GM18873 (cell line): ENCODE measurements around the gene HSPG2.
"Not testable (repeated sequence)": the region's sequence is repeated elsewhere in the genome, so short reads cannot be mapped to it uniquely, and the experiment has no call there.

Experiments
- ATAC-seq: cut with Tn5 transposase; IDR thresholded peaks from one replicate; pipeline ENCODE4 v1.9.1; 2021; ENCODE audit warnings: mild to moderate bottlenecking, moderate library complexity, moderate number of reproducible peaks; ENCODE audit not compliant: unreplicated experiment, low FRiP score

Gene HSPG2

DNA sequence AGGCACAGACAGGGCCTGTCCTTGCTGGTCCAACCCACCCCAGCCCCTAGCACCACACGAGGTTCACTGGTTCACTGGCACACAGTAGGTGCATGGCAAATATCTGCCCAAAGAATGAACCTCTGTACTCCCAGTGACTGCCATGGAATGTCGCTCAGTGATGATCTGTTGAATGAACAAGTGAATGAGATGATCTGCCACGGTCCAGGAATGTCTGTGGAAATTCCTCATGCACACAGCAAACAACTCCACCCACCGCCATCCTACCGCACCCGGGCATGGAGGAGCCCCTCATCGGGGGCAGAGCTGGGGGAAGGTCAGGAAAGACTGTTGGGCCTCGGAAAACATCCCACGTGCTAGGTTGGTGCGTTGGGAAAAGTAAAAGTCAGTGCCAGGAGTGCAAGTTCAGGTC lies 1.7 kb downstream of the HSPG2 start:
- ATAC-seq: no peak

DNA sequence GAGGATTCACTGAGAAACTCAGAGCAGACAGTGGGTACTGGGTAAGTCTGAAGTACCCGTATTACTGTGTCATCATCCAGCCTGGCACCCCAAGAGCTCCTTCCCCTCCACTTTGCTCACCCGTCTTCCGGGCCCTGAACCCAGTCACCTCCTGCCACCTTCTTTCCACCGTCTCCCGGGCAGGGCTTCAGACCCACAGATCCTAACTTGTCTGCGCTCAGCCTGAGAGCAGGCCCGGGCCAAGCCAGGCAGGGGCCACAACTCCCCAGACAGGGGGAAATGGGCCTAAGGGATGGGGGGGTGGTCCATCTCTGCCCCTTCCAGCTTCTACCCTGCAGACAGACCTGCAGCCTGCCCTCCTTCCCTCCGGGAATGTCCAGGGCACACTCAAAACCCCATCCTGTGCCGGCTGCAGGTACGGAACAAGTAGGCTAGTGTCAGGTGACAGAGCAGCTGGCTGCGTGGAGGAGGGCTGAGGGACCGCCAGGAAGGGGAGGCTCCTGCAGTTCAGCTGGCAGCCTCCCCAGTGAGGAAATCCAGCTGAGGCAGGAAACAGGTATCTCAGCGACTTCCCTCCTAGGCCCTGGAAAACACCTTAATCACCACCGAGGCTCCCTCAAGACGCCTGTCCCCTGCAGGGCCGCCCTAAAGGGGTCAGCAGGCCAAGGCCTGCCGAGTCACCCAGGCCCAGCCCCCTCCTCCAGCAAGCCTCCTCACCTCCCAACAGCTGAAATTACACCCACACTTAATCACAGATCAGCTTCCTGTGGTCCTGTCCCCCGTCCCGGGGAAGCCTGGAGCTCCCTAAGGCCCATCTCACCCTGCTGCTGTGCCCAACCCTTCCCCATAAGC lies 3.5 kb downstream of the HSPG2 start:
- no peak for ATAC-seq

DNA sequence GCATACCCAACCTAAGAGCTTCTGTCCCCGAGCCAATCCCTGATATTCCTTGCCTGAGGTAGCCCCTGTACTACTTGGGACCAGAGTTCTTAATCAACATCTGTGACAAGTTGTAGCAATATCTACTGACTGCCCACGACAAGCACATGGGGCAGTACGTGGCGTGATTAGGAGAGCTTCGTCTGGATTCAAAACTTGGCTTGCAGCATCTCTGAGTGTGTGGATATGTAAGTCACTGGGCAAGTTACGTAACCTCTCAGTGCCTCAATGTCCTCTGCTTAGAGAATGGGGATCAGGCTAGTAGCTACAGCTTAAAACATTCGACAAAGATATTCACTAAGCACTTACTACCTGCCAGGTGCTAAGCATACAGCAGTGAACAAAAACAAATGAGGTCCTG lies 5.0 kb downstream of the HSPG2 start:
- ATAC-seq: no peak

DNA sequence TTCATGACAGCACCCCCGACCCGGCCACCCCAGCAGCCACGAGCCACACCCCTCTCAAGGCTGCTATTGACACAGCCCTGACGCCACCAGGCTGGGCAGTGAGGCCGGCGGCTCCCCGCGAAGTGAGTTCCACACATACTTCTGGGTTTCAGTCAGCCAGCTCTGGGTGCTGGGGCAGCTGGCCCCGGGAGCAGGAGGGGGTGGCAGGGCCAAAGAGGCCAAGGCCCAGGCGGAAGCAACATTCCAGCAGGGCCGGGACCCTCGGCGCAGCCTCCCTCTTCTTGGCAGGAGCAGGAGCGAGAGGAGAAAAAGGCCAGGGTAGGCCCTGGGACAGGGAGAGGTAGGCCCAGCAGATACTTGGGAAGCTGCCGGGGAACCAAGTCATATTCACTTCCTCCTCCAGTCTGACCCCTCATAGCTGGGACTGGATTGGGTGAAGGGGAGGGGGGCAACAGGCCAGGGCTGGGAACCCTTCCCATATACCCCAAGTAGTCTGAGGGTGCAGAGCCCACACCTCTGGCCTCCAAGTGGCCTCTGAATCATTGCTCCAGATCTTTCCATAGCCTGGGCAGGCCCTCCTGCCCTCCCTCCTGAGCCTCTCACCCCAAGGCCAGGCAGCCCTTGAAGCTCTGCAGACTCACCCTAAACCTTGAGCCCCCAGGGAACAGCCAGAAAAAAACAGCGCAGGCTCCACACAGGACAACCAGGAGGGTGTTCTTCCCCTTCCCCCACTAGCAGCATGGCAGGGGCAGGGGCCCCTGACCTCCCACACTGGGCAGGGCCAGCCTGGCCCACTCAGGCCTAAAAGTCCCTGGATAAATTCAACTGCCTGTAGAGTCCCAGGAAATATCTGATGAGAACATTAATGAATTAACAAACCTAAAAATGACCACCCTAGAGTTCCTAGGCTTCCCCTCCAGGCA lies 5.7 kb downstream of the HSPG2 start:
- ATAC-seq: no peak

DNA sequence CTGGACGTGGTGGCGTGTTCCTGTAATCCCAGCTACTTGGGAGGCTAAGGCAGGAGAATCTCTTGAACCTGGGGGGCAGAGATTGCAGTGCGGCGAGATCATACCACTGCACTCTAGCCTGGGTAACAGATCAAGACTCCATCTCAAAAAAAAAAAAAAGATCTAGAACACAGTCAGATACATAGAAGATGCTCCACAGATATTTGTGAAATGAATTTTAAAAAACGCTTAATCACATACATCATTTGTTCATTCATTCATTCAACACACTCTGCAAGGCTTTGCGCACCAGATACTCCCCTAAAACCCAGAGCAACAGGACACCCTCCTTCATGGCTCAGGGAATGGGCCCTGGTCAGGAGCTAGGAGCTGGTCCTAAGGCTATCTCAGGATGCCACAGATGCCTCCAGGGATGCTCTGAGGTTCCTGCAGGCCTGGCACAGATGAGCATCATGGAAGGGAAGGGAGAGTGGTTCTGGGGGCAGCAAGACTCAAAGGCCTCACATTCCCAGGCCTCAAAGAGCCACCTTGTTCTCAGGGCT lies 6.4 kb downstream of the HSPG2 start:
- no peak for ATAC-seq

DNA sequence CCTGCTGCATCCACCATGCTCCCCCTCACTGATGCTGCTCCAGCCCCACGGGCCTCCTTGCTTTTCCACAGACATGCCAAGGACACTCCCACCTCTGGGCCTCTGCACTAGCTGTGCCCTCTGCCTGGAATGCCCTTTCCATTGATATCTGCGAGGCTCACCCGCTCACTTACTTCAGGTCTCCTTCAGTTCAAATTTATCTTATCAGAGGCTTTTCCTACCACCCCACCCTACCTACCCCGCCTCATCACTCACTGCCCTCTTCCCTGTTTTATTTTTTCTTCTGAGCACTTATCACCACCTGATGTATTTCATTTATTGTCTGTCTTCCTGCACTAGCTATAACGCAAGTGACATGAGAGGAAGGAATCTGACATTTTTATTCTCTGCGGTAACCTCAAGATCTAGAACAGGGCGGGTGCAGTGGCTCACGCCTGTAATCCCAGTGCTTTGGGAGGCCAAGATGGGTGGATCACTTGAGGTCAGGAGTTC lies 7.0 kb downstream of the HSPG2 start:
- ATAC-seq: no peak

DNA sequence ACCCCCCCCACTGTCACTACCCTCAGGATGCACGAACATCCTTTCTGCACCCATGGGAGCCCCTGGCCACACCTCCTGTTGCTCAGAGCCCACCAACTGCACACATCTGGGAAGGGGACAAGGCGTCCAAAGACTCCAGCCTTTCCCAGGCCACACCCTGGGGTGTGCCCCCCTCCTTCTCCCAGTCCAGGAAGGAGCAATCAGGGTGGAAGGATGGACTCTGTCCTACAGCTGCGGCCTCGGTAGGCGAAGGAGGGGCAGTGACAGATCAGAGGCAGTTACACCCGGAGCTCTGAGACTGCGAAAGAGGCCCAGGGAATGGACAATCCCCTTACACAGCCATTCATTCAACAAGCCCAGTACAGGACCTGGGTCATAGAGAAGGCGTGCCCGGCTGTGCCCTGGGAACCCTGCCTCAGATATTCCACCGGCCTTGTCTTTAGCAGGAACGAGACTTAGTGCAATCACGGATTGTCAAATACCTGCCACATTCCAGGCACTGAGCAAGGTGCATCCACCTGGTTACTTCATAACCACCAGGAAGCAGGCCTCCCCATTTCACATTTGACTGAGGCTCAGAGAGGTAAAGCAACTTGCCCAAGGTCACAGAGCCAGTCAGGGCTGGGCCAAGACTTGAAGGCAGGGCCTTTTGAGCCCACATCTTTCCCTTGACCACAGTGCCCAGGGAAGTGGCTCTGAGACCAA lies 9.4 kb downstream of the HSPG2 start:
- ATAC-seq: no peak

DNA sequence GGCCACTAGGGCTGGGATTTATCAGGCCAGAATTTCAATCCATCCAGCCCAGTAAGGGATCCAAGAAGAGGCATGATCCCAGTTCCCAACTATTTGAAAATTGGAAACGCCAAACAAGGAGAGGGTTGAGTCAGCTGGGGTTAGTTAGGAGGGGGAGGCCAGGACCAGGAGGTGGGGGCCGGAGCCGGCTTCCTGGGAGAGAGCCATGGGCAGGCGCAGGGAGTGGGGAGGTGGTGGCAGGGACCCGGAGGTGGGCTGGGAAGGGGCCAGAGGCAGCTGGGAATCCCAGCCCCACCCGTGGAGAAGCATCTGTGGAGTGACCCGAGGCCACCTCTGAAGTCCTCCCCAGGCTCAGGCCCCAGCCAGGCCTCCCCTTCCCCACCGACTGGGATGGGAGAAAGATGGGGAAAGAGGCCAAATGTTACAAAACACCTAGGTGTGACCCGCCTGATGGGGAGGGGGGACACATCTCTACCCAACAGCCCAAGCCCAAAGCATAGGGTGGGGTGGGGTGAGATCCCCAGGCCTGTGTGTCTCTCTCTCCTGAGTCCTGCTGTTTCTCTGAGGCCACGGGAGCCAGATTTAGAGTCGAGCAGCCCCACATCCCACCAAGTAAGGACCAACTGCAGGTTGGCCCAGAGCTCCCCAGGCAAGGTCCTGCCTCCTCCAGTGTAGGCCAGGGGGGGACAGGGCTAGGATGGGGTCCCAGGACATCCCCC lies 10.1 kb downstream of the HSPG2 start:
- ATAC-seq: no peak

DNA sequence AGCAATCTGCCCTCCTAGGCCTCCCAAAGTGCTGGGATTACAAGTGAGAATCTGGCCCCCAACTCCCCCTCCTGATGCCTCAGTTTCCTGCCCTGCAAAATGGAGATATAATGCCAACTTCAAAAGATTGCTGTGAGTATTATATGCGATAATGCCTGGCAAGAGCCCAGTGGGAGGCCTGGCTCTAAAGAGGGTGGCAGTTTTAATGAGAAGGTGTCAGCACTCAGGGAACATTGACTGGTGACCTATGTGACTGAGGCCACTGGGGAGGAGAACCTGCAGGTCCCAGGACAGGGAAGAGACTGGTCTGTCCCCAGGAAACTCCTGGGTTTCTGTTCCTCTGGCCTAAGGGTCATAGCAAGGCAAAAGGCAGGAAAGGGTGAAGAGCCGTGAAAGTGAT lies 11.0 kb downstream of the HSPG2 start:
- no peak for ATAC-seq

DNA sequence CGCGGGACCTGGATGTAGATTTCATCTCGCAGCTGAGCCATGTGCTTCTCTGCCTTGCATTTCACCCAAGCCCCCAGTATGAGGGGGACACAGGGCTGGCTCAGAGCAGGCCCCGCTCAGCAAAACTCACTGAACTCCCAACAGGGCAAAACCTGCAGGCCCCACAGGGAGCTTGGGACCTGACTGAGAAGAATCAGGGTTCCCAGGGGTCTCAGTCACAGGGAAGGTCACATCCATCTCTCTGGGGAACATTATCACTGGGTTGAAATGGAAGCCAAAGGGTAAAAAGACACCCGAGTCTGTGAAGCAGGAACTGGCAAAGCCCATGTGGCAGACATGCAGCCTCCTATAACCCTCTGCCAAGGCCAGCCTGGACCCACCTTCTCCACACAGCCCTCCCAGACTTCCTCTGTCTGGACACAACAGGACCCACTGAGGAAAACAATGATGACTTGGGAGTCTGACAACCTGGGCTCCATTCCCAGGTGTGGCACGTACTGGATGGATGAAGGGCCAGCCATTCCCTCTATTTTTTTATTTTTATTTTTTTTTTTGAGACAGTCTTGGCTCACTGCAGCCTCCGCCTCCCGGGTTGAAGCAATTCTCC lies 11.7 kb downstream of the HSPG2 start:
- no peak for ATAC-seq

DNA sequence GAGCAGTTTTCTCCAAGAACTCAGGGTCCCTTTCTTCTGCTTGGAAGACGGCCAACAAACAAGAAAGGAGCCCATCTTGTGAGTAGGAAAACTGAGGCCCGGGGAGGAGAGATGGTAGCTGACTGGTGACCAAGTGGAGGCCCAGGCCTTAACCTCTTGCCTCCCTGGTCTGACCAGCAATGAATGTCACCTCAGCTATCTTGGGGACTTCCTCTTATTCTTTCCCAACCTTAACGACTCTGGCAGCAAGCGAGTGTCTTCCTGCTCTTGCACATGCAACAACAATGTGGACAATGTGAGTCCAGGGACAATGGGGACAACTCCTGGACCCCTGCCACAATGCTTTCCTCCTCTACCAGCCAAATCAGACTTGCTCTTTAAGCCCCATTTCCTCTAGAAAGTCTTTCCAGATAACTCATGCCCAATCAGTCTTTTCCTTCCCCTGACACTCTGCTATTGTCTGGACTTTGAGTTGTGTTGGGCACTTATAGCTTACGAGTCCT lies 12.6 kb downstream of the HSPG2 start:
- no peak for ATAC-seq

DNA sequence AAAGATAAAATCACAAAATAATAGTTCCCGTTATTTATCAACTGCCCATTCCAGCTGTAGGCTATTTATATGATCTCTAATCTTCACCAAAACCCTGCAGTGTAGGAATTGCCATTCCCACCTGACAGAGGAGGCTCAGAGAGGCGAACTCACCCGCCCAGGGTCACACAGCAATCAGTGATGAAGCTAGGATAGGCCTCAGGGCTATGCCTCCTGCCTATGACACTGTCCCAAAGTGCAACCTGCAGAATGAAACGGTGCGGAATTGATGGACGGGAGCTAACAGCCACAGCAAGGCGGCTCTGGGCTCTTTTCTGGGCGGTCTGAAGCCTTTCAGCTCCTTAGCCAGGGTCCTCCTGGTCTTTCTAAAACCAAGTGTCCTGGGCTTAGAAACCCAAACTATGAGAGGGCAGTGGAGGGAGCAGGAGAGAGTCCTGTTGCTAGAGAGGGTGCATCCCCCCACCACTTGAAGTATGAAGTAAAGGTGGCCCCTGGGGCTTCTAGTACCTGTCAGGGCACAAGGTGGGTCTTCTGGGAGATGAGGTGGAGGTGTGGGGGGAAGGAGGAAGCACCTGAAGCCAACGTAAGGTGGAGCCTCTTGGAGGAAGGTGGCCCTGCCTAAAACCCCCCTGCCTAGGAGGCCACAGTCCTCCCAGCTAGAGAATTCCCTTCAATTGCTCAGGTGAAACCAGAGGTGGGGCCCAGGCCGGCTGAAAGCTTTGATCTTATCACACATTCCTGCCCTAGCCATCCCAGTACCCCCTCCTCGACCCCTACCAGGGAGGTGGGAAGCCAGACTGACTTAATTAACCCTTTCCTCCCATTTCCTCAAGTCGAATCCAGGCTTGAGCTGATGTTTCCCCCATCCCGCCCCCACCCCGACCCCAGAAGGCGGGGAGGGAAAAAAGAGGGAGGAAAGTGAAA lies 14.8 kb downstream of the HSPG2 start:
- ATAC-seq: no peak

DNA sequence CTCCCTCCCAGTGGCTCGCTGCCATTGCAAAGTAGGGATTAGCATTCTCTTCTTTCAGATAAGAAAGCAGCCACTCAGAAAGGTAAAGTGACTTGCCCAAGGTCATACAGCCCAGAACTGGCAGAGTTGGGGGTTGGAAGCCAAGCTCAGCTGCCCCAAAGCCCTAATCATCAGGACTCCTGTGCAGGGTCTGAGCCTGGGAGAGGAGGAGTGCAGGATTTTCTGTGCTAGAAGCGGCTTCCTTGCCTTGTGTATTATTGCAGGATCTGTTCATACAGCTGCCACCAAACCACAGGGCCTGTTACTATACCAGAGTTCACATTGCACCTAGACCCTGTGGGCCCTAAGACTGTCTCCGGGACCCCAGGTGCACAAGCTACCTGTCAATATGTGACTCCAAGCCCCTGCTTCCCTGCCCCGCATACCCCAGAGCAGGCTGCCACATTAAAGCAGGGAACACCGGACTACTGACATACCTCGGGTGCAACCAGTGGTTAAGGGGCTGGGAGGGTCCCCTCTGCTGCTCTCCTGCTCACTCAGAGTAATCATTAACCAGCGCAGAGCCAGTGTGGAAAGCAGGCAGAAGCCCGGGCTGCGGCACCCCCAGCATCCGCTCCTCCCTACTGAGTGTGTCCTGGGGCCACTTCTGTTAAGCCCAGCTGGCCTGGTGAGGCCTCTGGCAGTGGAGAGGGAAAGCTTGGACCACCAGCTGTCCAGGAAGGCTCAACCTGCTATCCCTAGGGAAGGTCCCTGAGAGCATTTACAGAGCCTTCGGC lies 15.8 kb downstream of the HSPG2 start:
- ATAC-seq: no peak

DNA sequence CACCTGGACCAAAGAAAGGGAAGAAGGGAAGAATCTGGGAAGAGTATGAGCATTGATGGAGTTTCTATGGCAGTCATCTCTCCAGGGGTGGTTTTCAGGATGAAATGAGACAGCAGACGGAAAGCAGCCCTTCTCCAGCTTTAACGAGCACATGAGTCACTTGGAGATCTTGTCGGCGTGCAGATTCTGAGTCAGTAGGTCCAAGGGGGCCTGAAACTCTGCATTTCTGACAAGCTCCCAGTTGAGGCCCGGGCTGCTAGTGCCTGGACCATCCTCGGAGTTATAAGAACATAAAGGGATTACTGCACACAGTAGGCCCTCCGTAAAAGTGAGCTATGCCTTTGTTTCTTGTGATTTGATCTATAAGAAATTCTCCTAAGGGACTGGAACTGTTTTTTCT lies 17.6 kb downstream of the HSPG2 start:
- no peak for ATAC-seq

DNA sequence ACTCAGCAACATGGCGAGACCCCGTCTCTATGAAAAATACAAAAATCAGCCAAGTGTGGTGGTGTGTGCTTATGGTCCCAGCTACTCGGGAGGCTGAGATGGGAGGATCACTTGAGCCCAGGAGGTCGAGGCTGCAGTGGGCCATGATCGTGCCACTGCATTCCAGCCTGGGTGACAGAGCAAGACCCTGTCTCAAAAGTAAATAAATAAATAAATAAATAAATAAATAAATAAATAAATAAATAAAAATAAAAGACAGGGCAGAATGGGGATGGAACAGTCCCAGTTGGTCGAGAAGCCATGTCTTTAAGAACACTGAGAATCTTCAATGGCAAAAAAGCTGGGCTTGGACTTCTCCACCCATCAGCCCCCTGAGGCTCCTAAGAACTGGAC lies 19.9 kb downstream of the HSPG2 start:
- ATAC-seq: not testable (repeated sequence)

DNA sequence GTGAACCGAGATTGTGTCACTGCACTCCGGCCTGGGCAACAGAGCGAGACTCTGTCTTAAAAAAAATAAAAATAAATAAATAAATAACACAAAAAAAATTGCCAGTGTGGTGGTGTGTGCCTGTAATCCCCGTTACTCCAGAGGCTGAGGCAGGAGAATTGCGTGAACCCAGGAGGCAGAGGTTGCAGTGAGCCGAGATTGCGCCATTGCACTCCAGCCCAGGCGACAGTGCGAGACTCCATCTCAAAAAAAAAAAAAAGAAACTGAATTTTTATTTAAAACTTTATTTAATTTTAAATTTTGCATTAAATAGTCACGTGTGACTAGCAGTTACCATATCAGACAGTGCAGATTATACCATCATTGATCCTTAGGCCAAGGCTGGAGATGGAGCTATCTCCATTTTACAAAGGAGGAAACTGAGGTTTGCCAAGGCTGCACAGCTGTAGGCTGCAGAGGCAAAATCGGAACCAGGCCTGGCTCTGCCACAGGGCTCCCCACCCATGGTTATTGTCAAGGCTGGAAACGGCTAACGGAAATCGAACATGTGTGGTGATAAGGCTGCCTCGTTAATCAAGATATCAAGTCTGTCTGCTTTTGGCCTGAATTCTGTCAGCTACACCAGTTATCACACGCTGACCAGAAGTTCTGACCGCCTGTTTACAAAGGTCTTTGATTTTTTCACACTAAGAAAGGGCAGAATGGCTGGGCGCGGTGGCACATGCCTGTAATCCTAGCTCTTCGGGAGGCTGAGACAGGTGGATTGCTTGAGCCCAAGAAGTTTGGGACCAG lies 20.5 kb downstream of the HSPG2 start:
- ATAC-seq: no peak
